IMR-90 (cell line): ENCODE data around the gene TTC24.

Experiments used
- CEBPB ChIP-seq: IDR thresholded peaks from 2 replicates; pipeline ENCODE4 v1.6.1; 2012; ENCODE audit warnings: low read depth, low read length, improper control_type of control experiment
- MXI1 ChIP-seq: IDR thresholded peaks from 2 replicates; pipeline ENCODE4 v1.6.1; 2012; ENCODE audit warnings: low read depth, mild to moderate bottlenecking, low read length, moderate library complexity, borderline replicate concordance
- POLR2A ChIP-seq: IDR thresholded peaks from 2 replicates; pipeline ENCODE4 v1.6.1; 2012; ENCODE audit warnings: mild to moderate bottlenecking, low read depth, low read length
- RAD21 ChIP-seq: IDR thresholded peaks from 2 replicates; pipeline ENCODE4 v1.6.1; 2012; ENCODE audit warnings: low read length, improper control_type of control experiment
- SMC3 ChIP-seq: fragments of 150-350 bp; IDR thresholded peaks from 2 replicates; pipeline ENCODE4 v1.6.1; 2016; ENCODE audit warnings: low read depth, mild to moderate bottlenecking, antibody characterized with exemption, low read length, moderate library complexity
- TF ChIP-seq, protein P1 (sequence below): conservative IDR thresholded peaks from 2 replicates; pipeline ENCODE4 v1.5.1; 2012; ENCODE audit warnings: mild to moderate bottlenecking, low read depth, low read length, improper control_type of control experiment

DNA sequence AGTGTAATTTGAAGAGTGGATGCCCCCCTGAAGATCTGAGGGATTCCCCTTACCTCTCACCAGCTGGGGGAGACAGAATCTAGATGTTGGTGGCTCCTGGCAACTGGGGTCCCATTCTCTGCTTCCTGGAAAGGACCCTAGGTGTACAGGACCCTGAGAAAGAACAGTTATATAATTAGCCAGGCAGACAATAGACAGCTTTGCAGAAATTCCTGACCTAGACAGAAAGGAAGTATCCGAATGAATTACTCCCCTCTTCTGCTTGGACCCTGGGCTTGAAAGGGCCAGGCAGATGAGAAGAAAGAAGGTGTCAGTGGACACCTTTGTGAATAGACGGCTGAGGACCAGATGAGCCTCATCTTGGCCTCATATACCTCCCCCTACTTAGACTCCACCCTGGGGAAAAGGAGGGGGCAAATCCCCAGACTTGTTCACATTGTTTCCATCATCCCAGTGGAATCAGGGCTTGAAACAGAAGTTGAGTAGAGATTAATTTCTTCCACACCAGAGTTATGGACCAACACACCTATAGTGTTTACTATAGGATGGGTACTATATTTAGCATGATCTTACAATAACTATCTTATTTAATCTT, 5.4 kb upstream of the TTC24 start:
- TF ChIP-seq, protein P1, sequence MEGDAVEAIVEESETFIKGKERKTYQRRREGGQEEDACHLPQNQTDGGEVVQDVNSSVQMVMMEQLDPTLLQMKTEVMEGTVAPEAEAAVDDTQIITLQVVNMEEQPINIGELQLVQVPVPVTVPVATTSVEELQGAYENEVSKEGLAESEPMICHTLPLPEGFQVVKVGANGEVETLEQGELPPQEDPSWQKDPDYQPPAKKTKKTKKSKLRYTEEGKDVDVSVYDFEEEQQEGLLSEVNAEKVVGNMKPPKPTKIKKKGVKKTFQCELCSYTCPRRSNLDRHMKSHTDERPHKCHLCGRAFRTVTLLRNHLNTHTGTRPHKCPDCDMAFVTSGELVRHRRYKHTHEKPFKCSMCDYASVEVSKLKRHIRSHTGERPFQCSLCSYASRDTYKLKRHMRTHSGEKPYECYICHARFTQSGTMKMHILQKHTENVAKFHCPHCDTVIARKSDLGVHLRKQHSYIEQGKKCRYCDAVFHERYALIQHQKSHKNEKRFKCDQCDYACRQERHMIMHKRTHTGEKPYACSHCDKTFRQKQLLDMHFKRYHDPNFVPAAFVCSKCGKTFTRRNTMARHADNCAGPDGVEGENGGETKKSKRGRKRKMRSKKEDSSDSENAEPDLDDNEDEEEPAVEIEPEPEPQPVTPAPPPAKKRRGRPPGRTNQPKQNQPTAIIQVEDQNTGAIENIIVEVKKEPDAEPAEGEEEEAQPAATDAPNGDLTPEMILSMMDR = no peak
- TF ChIP-seq POLR2A = no peak
- TF ChIP-seq RAD21 = no peak
- no peak for TF ChIP-seq CEBPB
- TF ChIP-seq MXI1 = no peak
- no peak for TF ChIP-seq SMC3
